Activated CD4-positive, alpha-beta T cell treated with anti-CD3 and anti-CD28 coated beads for 24 hours (primary cell): ENCODE data around the gene KIF21A.
"Not testable (repeated sequence)": the region's sequence is repeated elsewhere in the genome, so short reads cannot be mapped to it uniquely, and the experiment has no call there.

Experiments
- DNase-seq, 2 donors: peaks; one replicate each; pipeline ENCODE4 v3.0.0-alpha.2; 2020; ENCODE audit warnings: low read depth in 2 of 2

KIF21A gene

DNA sequence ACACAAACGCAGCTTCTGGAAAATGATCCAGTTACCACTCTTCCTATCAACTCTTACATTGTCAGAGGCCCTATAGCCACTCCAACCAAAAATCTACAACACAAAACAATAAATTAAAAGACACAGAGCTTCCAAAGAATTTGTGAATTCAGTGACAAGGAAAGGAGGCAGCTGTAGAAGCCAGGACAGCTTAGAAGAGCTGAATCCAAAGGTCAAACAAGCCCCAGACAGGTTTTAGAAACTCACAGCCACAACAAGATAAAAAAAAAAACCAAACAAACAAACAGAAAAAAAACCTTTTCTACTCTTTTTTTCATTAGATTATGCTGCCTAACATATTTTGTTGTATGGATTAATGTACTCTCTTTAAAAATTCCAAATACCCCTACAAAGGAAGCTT, 94.4 kb downstream of the KIF21A start:
- no peak for DNase-seq

GRCh38 chr12:39344926-39345325, 98.0 kb downstream of the KIF21A start:
- DNase-seq = no peak

DNA sequence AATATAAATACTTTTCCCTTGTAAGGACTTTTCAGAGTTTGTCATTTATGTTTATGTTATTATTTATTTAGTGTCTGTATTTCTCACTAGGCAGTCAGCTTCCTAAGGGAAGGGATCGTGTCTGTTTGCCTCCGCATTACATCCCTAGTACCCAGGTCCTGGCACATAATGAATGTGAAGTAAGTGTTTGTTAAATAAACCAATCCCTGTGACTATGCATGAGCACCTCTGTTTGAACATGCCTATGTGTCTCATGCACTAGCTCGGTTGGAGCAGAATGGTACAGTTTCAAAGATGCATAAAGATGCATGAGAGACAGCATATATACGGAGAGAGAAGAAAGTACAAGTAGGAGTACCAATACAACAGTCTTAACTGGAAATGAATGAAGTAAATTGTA, 99.3 kb downstream of the KIF21A start:
- DNase-seq = no peak

DNA sequence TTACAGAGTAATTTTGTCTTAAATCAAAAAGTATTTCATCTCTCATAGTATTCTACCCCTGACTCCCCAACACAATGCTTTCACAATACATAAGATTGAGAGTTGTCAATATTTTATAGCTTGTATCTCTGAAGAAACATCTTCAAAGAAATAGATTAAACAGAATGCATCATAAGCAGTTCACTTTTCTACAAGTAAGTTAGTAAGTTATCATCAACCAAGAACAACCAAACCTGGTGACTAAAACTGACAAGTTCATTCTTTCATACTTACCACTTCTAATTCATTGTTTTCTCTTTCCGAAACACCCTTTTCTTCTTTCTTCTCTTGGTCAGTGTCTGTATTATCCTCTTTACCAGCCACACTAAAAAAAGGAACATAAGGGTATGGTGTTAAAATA, 101.2 kb downstream of the KIF21A start:
- no peak for DNase-seq

DNA sequence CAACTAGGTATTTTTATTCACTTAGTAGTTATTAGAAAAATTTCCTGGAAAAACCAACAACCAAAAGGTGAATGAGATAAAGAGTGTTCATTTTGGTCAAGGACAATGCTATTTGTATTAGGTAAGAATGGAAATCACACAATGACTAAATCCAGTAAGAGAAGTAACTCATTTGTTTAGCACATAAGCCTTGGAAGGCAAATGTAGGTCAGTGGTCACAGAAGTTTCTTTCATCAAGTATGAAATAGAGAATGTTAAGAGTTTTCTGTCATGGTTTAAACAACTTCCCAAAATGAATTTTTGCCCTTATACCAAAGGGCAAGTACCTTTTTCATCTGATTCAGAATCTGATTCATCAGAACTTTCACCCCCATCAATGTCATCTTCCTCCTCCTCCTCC, 101.7 kb downstream of the KIF21A start:
- DNase-seq = no peak

DNA sequence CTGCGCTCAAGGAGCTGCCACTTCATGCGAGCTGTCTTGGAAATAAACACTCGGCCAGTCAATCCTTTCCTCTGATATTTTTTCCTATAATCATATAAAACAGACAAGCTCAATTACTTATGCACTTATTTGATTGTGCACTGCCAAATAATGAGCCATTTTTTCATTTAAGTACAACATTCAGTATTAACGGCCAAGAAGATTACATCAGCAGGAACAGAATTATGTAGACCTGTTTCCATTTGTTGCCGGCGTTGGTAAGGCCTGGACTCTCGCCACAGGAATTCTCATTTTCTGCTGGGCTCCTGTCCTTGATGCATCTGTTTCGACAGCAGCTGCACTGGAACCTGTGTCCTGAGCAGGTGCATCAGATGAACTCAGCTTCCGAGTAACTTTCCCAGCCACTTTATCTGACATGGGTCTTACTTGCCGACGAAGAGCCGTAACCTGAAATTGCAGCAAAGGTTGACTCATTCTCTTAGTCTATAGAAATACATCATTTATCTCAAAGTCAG, 110.2 kb downstream of the KIF21A start:
- DNase-seq = no peak

GRCh38 chr12:39331539-39332261, 111.2 kb downstream of the KIF21A start:
- DNase-seq = no peak

GRCh38 chr12:39329876-39330275, 113.0 kb downstream of the KIF21A start:
- no peak for DNase-seq

DNA sequence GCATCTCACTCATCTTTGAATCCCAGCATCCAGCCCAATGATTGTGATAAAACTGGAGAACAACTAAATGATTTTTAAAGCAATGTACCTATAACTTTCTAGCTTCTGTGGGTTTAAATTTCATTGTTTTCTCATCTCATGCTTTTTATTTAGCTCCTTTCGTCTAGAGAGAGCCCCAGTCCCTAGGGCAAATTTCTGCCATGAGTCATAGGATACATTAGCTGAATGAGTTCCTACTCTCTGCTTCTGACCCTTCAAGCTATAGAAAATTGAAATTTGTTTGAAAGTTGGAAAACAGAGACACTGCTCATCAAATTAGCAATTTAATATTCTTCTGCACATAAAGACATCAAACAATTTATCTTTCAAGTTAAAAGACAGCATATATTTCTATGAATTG, 113.9 kb downstream of the KIF21A start:
- no peak for DNase-seq

DNA sequence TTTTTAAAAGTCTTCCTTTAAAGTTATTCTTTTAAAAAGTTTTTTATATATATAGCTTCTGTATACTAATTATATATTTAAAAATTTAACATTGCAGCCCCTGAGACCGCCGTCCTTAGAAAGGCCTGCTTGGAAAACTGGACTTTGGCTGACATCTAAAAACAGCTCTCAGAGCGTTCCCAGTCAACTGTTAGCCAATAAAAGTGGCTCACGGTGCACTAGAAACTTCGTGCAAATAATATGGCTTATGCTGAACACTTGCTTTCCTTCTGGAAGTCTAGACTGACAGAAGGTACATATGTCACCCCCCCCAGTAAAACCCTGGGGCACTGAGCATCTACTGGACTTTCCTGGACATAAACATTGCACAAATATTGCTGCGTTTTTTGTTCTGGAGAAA, 115.0 kb downstream of the KIF21A start:
- DNase-seq = no peak

DNA sequence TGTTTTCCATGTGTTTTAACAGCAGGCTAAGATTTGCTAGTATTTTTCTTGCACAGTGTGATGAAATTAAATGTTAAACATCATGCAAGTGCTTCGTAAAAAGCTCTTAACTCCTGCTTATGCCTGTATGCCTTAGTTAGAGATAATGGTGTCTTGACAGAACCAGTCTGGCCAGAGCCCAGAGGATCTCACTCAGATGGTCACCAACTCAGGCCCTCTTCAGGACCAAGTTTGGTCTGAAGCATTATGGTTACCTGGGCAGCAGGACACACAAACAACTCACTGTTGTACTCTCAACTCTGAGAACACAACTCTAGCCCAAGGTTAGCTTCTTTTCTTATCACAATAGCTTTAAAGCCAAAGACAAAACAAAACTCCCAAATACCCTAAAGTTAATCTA, 115.4 kb downstream of the KIF21A start:
- DNase-seq = no peak

DNA sequence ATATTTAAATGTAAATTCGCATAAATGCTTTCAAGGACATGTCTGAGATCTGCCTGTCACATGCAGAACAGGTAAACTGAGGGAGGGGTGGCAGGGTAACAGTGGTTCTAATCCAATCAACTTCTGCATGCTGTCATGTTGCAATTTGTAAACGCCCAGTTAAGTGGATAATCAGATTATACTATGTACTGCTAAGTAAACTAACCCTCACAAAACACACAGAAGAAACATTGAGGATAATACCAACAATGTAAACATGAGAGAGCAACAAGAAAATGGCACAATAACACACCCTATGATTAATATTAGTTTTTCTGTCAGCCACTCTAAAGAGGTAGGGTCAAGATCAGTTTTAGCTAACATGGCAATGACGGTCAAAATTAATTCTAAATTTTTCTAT, 123.7 kb downstream of the KIF21A start:
- DNase-seq = no peak

- DNase-seq = no peak
Observed at GRCh38 chr12:39314547-39314946, 128.4 kb downstream of the KIF21A start.

- no peak for DNase-seq
Observed at GRCh38 chr12:39309516-39309915, 133.4 kb downstream of the KIF21A start.

DNA sequence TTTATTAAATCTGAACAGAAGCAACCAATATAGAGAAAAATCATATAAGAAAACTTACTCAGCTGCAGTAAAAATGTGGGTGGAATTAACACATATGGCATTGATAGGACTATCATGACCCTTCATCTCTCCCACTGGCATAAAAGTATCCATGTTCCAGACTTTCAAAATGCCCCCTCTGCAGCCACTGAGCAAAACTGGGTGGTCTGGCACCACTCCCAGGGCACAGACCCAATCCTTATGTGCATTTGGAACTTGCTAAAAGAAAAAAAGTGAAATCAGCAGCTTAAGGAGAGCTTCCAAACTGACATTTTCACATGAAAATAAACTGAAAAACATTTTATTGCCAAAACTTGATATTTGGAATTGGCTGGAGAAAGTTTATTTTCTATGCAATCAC, 141.5 kb downstream of the KIF21A start:
- no peak for DNase-seq

GRCh38 chr12:39300799-39301198, 142.1 kb downstream of the KIF21A start:
- DNase-seq = no peak

GRCh38 chr12:39297891-39298290, 145.0 kb downstream of the KIF21A start:
- no peak for DNase-seq

- no peak for DNase-seq
Observed at GRCh38 chr12:39296496-39296895, 146.4 kb downstream of the KIF21A start.

GRCh38 chr12:39295593-39295992, 147.3 kb downstream of the KIF21A start:
- DNase-seq = not testable (repeated sequence)

- no peak for DNase-seq
Observed at GRCh38 chr12:39294715-39295114, 148.2 kb downstream of the KIF21A start.

DNA sequence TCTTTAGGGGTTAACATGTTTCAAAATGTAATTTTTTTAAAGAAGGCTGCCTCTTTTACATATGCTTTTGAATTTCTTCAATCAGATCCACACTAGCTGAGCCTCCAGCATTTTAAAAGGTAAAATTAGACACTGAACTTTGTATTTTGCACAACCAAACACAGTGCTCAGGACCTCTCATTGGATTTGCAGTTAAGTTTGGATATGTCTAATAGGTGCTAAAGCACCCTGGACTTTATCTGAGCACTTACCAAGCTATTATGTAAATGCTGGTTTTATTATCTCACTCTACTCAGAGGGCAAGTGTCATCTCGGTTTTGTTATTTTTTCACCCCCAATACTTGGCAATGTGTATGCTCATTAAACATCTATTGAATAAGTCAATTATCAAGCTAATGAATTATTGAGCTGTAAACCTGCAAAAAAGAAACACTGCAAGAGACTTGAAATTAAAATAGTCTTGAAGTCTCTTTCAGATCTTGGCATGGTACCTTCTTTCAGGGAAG, 150.7 kb downstream of the KIF21A start:
- no peak for DNase-seq

- no peak for DNase-seq
Observed at GRCh38 chr12:39287817-39288216, 155.1 kb downstream of the KIF21A start.

DNA sequence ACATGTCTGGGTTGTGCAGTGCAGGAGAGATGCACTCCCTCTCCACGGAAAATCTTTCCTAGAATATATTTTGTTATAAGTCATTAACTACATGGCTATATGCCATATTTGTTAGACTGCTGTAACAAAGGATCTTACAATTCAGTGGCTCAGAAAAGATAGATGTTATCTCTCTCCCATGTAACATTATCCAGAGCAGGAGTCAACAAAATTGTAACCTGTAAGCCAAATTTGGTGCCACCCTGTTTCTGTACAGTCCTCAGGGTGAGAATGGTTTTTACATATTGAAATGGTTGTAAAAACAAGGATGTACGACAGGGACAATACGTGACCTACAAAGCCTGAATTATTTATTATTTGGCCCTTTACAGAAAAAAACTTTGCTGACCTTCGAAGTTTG, 155.5 kb downstream of the KIF21A start:
- DNase-seq = no peak

DNA sequence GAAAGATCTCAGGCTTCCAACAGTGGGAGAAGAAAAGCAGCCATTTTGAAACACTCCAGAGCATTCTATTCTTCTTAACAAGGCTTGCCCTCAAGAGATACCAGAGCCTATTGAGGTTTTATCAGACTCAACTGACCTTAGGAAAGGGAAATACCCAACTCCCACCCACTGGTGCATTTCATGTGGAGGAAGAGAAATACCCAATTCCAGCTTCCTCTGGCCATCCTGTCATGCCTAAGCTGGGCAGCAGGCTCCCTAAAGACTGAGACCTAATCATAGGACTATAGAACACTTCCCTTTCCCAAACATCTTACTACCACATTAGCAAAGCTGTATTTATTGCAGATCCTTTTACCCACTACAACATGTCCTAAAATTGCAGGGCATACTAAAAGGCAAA, 164.5 kb downstream of the KIF21A start:
- no peak for DNase-seq
